SIG-M5 treated with dmso at 0.1 percent for 504 hours (cell line): ENCODE results near the gene SLCO4A1.

Source experiments
- DNase-seq: peaks from one replicate; lab custom pipeline; 2025; ENCODE audit not compliant: unreplicated experiment; lab: John Stamatoyannopoulos, UW

SLCO4A1 gene

DNA sequence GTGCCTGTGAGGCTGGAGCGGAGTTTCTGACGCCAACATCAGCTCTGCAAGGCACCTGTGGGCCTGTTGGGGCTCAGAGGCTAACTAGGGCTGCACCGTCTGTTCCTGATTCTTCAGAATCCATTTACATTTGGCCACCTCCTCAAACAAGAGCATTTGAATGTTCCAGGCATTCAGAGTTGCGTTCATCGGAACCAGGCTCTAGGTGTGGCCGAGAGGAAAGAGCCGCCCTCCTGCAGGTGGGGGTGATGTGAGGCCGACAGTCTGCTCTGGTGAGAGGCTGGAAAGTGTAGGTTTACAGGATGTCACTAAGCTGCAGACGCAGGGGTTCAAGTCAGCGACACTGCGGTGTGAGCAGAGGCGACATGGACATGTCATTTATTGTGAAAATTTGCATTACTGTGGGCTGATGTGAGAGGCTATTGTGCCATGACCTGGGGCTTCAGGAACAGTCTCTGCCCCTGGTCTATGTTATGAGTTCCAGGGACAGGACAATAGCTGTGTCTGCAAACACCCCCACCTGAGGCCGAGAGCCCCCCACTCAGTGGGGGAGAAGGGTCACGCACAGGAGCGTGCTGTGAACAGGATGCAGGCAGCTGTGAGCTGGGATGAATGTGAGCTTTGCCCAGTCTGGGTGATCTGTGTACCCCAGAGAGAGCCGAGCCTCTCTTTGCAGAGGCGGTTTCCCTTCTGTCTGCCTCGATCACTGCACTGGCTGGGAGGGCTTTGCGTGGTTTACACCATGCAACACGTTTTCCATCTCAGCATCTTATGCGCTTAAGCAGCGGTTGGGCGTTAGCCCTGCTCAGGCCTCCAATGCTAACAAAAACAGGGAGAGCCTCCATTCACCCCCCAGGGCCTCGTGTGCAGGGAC, 21.1 kb downstream of the SLCO4A1 start:
- DNase-seq, result no peak

DNA sequence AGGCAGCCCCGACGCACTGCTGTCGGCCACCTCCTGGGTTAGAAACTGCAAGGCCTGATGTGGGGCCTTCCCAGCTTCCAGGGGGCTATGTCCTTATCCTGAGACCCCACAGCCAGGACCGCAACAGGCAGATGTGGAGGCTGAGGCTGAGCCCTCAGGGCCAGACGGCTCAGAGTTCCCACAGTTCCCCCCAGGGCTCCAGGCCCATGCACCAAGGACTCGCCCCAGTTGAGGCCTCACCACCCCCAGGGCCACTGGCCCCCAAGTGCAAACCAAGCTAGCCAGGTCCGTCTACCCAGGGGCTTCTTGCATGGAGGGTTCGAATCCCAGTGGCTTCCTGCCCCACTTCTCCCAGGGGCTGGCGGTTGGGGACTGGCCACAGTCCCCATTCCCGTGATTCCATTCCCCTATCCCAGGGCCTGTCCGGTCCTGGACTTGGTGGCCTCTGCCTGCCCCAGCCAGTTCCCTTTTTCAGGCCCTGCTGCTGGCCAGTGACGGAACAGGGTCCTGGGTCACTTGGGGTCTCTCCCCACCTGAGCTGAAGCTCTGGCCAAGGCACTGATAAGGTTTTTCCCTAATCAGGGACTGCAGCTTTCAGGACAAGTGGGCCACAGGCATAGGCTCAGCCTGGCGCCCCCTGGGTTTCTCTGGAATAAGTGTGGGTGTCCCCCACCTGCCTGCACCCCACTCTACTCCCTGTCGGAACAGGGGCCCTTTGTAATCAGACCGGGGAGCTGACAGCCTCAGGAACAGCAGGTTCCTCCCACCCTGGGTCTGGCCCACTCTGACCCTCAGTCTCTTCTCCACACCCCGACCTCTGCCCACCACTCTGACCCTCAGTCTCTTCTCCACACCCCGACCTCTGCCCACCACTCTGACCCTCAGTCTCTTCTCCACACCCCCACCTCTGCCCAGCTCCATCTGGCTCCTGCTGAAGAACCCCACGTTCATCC, 22.0 kb downstream of the SLCO4A1 start:
- no peak for DNase-seq

DNA sequence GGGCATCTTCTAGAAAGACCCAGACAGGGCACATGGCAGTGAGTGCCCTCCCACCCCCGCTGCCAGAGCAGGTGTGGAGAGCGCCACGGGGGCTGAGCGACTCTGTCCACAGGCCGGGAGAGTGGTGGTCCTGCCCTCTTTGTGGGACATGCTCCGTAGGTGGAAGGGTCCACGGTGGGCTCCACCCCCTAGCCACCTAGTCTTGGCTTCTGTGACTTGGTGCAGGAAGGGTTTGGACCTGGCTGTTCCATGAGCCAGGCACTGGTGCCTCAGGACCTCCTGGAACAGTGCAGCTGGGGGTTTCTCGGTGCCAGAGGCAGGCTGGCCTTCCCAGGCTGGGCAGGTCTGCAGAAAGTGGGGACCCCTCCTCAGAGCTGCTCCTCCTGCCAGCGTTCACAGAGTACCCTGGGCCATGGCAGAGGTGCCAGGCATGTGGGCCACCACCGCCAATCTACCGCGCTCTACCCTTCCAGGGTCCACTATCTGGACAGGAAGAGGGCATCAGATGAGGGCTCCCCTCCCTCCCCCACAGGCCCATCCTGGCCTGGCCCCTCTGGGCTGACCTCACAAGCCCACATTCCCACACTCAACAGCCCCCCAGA, 23.0 kb downstream of the SLCO4A1 start:
- no peak for DNase-seq

DNA sequence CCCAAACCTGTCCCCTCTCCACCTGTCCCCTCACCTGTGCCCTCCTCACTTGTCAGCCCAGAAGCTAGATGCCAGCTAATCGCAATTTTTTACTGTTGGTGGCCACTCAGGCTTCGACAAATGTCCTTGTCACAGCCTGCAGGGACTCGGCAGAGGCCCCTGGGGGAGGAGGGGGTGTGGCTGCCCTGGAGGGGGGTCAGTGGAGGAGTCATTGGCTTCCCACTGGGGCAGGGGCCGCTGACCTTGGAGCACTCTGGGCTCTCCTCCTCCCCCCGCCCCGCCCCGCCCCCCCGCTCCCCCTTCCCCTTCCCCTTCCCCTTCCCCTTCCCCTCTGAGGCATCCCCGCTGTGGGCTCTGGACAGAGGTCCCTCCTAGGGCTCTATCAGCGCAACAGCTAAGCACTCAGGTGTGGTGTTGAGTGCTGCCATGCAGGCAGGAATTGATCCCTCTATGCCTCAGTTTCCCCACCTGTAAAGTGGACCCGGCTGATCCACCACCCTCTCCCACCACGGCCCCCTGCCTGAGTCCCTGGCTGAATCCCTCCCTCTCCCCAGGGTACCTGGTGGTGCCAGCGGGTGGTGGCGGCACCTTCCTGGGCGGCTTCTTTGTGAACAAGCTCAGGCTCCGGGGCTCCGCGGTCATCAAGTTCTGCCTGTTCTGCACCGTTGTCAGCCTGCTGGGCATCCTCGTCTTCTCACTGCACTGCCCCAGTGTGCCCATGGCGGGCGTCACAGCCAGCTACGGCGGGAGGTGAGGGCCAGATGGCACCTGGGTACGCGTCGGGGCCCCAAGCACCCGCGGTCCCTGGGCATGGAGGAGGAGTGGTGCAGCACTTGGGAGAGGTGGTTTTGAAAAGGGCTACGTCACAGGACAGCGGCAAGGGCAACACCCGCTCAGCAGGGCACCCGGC, 23.8 kb downstream of the SLCO4A1 start:
- no peak for DNase-seq

DNA sequence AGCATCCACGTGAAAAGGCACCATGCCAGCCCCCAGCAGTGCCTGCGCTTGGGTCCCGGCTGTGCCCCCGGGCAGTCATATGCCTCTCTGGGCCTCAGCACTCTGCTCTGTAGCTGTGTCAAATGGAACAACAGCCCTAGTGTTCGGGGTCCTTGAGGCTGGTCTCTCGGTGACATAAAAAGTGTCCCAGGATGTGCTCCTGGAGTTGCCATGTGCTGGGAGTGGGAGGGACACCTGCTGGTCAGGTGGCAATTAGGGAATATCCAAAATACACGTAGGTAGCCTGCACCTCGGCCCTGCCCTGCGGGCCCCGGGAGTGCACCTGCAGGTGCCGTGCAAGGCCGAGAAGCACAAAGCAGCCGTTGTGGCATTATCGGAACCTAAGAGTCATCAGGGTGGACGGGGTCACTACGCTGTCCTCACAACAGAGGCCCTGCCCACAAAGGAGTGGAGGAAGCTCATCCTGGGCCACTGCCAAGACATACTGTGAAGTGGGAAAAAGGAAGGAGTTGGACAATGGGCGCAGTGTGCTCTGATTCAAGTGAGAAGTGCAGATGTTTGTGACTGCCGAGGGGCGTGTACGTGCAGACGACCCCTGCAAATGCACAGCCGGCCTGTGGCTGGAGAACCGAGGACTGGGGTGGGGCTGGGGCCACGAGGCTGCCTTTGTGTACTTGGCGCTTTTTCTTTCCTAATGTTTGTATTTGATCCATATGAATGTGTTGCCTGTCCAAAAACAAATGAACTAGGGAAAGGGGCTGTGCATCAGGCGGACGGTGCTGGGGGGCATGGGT, 24.6 kb downstream of the SLCO4A1 start:
- DNase-seq, result no peak

DNA sequence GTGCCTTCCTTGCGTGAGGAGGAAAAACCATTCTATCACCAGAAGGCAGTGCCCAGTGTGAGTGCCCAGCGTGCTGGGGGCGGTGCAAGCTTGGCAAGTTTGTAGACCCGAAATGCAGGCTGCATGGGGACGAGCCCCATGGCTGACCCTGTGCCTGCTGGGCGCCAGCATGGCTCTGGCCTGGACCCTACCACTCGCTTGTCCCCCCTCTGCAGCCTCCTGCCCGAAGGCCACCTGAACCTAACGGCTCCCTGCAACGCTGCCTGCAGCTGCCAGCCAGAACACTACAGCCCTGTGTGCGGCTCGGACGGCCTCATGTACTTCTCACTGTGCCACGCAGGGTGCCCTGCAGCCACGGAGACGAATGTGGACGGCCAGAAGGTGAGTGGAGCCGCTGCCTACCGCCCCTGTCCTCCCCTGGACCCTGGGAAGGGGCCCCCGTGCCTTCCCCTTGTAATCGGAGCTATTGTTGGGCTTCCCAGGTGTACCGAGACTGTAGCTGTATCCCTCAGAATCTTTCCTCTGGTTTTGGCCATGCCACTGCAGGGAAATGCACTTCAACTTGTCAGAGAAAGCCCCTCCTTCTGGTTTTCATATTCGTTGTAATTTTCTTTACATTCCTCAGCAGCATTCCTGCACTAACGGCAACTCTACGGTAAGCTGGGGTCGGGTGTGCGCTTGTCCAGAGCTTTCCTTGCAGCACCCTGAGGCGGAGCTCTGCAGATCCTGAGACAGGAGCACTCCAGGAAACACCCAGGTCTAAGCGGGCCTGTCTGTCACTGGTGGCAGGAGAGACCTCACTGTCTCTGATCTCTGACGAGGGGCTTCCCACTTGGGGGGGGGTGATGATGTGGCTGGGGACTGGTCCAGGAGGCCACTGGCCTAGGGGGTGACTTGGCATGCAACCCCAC, 25.5 kb downstream of the SLCO4A1 start:
- DNase-seq, result no peak

DNA sequence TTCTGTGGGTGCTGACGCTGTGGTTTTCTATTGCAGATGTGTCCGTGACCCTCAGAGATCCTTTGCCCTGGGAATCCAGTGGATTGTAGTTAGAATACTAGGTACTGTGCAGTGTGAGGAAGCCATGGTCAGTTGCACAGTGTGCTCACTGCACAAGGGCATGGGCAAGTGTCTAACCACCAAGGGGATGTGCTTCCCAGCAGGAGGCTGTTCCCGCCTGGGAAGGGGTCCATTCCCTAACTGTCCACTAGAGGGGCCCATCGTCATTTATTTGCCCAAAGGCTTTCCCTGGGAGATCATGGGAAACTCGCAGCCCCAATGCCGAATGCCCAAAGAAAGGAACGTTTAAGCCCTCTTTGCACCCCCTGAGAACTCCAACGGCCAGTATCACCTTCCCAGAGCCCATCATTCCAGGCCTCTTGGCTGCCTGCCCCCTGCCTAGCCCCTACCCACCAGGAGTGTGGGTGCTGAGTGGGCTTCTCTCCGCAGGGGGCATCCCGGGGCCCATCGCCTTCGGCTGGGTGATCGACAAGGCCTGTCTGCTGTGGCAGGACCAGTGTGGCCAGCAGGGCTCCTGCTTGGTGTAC, 26.2 kb downstream of the SLCO4A1 start:
- peak; percentile 61 for DNase-seq

DNA sequence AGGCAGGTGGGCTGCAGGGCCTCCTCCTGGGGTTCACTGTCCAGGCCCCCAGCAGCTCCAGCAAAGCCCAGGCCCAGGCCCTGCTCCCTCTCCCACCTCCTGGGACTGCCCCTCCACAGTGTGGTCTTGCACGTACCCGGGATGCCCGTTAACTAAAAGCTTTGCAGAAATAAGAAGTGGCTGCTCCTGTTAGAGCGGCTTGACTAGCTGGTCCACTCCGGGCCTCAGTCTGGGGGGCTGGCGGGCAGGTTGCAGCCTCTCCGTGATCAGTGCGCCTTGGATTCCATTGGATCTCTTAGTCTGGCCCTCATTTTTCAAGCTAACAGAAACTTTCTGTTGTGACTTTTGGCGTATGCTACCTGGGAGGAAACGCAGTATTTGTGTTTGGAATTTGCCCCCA, 26.9 kb downstream of the SLCO4A1 start:
- DNase-seq, result no peak

DNA sequence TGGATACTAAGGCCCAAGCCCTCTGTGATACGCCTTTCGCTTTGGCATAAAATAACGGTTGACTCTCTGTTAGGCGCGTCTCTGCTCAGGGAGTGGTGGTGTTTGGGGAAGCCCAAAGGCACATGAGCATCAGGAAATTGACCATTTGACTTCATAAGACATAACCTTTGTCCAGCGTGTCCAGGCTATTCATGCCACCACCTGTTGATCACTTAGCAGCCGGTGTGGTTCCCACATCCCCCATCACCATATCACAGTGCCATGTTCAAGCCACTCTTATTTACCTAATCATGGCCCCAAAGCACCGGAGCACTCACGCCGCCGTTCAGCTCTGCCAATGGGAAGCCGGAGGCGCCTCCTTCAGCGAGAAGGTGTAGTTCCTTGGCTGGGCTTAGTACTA, 27.9 kb downstream of the SLCO4A1 start:
- DNase-seq, result no peak

DNA sequence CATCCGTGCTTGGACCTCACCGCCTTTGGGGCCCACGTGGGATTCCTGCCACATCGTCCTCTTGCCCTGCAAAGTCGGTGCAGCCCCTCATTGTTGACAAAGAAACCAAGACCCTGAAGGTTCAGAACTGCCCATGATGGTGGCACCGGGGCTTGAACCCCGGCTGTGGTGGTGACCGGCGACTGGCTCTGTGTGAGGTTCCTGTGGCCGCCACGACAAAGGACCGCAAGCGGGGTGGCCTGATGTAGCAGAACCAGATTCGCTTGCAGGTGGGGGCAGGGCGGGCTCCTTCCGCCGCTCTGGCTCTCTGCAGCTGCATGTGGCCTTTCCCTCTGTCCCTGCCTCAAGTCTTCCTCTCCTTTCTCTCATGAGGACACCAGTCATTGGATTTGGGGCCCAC, 28.7 kb downstream of the SLCO4A1 start:
- no peak for DNase-seq

DNA sequence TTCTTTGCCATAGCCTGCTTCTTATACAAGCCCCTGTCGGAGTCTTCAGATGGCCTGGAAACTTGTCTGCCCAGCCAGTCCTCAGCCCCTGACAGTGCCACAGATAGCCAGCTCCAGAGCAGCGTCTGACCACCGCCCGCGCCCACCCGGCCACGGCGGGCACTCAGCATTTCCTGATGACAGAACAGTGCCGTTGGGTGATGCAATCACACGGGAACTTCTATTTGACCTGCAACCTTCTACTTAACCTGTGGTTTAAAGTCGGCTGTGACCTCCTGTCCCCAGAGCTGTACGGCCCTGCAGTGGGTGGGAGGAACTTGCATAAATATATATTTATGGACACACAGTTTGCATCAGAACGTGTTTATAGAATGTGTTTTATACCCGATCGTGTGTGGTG, 29.5 kb downstream of the SLCO4A1 start:
- DNase-seq, result peak; percentile 77

DNA sequence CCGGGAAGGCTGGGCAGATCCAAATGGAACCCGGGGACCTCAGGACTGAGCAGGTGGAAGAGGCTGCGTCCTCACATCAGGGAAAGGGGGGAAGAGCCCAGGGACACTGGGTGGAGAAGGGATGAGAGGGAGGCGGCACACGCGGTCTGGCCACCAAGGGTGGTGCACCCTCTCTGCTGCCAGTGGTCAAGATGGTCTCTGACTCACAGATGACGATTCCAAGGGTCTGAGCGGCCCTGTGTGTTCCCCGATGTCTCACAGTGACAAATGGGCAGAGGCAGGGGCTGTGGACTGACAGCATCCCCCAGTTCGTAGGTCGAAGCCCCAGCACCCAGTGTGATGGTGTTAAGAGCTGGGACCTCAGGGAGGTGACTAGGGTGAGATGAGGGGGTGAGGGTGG, 32.1 kb downstream of the SLCO4A1 start:
- no peak for DNase-seq

DNA sequence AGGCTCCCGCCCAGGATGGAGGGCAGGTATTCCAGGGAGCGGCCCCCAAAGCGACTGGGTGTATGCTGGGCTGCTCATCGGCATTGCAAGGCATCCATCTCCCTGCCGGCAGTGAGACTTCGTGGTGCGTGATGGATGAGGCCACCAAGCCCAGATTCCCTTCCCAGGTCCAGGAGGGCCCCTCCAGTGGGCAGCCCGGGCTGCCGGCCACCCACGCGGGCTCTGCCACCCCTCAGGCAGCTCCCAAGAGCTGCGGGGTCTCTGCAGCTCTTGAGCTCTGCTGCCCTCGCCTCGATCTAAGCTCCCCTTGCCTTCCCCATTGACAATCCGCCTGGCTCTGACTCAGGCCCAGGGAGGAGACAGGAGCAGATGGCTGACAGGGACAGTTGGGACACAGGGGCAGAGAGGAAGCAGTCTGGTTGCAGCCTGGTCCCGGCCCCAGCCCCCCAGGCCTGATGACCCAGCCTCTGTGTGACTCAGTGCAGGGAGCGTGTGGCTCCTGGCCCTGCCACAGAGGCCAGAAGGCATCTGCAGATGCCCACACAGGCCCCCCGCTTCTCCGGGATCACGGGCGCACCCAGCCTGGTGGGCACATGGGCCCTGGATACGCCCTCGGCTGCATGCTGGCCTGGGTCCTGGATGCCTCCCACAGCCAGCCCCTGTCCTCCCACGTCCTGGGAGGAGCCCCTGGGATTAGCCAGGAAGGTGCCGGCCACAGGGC, 33.0 kb downstream of the SLCO4A1 start:
- peak; percentile 93 for DNase-seq

DNA sequence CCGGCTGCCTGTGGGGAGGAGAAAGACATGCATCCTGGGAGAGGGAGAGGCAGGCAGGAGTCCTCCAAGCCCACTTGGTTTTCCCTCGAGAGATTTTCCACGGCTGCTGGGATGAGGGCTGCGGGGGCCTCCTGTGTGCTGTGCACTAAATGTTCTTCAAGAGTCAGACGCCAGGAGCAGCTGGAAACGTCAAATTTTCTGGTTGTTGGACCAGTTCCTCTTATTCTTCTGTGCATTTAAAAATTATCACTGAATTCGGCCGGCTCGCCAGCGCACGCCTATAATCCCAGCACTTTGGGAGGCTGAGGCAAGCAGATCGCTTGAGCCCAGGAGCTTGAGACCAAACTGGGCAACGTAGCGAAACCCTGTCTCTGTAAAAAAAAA, 33.6 kb downstream of the SLCO4A1 start:
- DNase-seq, result no peak

DNA sequence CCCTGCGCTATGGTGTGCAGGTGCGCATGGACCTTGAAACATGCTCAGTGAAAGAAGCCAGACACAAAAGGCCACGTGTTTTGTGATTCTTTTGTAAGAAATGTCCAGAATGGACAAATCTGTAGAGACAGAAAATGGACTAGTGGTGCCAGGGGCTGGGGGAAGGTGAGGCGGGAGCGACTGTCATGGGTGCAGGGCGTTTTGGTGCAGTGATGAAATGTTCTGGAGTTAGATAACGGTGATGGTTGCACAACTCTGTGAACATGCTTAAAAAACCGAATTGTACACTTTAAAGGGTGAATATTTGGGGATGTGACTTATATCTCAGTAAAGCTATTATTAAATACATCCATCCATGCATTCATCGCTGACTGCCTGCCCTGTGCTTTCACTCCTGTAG, 34.7 kb downstream of the SLCO4A1 start:
- DNase-seq, result peak; percentile 89

DNA sequence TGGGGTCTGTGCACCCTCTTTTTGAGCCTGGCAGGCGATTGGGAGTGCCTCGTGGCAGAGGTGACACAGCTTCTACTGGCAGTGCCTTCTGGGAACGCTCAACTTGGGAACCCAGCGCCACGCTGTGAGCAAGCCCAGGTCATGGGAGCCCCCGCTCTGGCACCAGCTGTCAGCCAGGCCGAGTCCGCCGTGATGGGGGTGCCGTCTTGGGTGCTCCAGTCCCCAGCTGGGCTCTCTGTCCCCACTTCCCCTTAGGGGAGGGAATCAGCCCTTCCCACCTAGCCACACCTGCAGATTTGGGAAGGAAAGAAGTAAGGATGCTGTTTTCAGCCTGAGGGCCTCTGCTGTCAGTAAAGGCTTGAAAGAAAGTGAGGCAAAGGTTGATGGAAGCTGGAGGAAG, 35.4 kb downstream of the SLCO4A1 start:
- peak; percentile 53 for DNase-seq

DNA sequence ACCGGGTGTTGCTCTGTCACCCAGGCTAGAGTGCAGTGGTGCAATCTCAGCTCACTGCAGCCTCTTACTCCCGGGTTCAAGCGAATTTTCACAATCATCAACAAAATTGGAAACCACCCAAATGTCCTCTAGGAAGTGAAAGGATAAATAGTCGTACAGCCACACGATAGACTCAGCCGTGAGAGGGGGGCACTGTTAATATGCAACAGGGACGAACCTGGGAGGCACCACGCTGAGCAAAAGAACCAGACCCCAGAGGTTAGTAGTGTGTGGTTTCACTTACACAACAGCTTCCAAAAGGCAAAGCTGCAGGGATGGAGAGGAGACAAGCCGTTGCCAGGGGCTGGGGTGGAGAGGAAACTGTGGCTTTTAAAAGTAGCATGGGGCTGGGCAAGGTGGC, 36.2 kb downstream of the SLCO4A1 start:
- DNase-seq, result peak; percentile 100
